GM18868 (cell line): Measurements from ENCODE around the gene FGF3.
"Not testable (repeated sequence)": the region's sequence is repeated elsewhere in the genome, so short reads cannot be mapped to it uniquely, and the experiment has no call there.

ENCODE experiments used
- ATAC-seq: cut with Tn5 transposase; IDR thresholded peaks from one replicate; pipeline ENCODE4 v1.9.1; 2021; ENCODE audit warnings: mild to moderate bottlenecking, moderate library complexity; ENCODE audit not compliant: unreplicated experiment

Gene FGF3

DNA sequence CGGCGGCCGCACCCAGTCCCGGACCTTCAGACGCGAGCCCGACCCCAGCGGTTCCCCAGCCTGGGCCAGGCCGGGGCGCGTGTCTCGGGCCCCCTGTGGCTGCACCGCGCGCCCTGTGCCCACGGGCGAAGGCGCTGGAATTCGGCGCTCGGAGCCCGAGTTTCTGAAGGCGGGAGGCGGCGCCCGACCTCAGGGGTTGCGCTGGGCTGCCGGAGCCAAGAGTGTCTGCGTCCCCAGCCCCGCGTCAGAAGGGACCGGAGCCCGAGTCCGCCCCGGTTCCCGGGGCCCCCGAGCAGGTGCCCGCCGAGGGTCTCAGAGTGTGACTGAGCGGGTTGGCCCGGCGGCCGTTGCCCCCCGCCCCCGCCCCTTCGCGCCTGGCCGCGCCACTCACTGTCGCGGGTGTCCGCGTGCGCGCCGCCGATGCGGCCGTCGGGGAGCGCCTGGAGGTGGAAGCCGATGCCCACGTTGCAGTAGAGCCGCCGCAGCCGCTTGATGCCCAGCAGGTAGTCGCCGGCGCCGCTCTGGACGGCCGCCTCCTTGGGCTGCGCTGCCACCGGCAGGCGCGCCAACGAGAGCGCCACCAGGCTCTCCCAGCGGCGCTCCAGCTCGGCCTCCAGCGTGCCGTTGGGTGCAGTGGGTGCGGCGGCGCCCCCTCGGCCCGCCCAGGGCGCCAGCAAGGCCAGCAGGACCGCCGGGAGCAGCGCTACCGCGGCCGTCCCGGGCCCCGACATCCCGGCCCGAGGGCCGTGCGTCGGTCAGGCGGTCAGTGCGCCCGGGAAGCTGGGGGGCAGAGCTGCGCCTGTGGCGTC is 44.7 kb downstream of the FGF3 start:
- no peak for ATAC-seq

DNA sequence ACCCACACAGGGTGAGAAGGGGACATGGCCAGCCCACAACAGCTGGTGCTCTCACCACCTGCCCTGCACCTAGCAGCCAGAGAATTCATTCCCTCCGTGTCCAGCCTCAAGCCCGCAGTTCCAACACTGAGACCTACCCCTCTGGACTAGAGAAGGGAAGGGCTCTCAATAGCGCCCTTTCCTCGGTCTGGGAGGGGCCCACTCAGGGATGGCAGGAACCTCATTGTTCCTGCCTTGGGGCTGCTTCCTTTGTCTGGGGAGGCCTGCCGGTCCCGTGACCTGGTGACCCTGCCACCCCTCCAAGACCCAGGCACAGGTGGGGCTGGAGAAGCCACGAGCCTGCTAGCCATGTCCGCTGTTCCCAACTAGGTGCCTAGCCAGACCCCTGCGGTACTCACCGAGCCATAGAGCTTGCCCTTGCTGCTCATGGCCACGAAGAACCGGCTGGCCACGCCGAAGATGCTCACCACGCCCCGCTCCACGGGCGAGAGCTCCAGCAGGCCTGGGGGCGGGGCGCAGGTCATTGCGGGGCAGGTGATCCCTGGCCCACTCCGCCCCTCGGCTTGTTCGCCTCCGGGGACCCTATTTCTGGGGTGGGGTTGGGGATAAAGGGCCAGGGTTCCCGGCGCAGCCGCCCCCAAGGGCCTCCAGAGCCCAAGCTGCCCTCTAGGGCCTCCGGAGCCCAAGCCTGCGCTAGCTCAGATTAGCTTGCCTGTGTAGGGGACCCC is 45.4 kb downstream of the FGF3 start:
- ATAC-seq, result no peak

DNA sequence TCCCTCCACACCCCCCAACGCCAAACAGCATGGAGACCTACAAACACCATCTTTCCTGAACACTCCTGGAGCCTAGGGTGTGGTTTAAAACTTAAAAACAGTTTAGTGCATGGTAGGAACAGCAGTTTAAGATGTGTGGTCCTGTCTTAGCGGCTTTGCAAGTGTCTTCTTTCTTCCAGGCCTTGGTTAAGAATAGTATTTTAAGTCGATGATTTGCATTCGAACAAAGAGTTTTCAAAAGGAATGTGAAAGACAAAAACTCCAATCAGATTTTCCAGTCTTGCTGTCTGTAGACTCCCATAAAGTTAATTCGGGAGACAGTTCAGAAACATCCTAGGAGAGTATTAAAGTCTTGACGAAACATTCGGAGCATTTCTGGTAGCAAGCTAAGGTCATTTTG is 47.8 kb downstream of the FGF3 start:
- no peak for ATAC-seq

DNA sequence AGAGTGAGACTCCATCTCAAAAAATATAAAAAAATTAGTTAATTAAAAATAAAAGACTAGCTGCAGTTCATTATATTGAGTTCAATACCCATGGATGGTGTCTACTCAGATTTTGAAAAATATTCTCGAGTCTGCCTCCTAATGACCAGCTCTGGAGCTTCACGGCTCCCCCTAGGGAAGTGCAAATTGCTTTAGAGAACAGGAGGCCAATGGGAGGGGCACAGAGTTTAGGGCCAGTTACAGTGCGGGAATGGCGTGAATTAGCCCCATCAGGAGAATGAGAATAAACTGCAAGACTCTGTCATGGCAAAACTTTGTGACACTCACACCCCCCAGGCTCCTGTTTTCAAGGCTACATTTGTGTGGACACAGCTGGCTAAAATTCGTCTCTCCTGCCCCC is 48.7 kb downstream of the FGF3 start:
- no peak for ATAC-seq

DNA sequence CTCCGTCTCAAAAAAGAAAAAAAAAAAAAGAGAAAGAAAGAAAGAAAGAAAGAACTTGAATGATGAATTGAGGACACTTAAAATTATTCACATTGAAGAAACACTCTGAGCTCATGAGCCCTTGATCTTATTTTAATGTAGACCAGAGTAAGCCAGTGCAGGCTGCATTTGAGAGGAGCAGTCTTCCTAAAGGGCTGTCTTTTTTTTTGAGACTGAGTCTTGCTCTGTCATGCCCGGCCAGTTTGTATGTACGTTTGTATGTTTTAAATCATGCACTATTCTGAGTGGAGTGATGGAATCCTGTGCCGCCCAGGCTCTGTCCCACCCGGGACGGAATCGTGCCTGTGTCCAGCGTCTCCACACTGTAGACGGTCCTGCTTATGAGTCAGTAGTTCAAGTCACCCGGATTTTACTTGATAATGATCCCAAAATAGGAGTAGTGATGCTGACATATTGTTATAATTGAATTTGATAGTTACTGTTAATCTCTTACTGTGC is 53.7 kb downstream of the FGF3 start:
- no peak for ATAC-seq

DNA sequence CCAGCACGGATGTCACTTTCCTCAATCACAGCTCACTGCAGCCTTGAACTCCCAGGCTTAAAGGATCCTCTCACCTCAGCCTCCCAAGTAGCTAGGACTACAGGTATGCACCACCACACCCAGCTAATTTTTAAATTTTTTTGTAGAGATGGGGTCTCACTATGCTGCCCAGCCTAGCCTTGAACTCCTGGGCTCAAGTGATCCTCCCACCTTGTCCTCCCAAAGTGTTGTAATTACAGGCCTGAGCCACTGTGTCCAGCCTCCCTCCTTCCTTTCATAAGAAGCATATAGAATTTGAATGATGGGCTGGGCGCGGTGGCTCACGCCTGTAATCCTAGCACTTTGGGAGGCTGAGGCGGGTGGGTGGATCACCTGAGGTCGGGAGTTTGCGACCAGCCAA is 54.3 kb downstream of the FGF3 start:
- not testable (repeated sequence) for ATAC-seq

DNA sequence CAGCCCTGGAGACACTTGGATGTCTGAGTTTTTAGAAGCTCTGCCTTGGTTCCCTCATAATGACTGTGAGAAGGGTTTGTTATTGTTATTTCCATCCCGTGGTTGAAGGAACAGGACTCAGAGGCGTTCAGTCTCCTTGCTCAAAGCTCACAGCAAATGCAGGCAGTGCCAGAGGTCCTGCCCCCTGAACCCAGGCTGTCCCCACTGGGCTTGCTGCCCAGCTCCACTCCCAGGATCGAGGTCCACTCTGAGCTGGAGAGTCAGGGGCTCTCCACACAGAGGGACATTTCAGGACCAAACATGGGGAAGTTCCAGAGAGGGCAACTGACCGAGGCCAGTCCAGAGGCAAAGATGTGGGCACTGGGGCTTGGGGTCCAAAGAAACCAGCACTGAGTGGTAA is 58.9 kb downstream of the FGF3 start:
- ATAC-seq, result no peak
